Vein endothelial cell (primary cell): ENCODE results near the gene STON2. TPM values are rescaled to one million over a fixed set of nuclear protein-coding genes. Genes with fewer than 3 reads are reported as not detected.

ENCODE experiments used
- small RNA-seq: library from RNA; depleted of rRNA; stranded (forward); fragments of <200 nt; gene quantifications from one replicate; pipeline ENCODE3, GENCODE V24; 2012
- total RNA-seq: library from RNA; depleted of rRNA; stranded (reverse); fragments of >200 nt; gene quantifications from 2 replicates; pipeline ENCODE4 v1.2.3, GENCODE V29; 2012

Gene STON2
- total RNA-seq, result 3.3 and 3.6 TPM in 2 replicates

DNA sequence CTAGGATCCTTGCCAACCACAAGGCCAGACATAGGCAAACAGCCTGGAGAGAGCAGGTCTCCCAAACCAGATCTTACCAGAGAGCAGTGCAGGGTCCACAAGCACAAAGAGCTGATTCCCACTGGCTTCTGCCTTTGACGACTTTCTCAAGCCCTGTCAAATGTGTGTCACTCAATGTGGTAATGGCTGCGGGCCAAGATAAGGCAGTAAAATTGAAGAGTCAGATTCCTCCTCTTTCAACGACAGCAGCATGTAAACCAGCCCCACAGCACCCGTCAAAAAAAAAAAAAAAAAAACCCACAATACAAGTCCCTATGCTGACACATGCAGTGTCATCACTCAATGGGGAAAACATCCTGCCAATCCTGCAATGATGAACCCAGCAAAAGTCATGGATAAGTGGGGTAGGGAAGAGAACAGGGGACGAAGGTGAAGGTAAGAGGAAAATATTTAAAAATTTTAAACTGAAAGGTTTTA, at the start of gene STON2:
Gene STON2 (minus strand): TSS at position 123 of the 477 bp plus-strand sequence. CDS start 1,942 bp downstream, outside the sequence.

DNA sequence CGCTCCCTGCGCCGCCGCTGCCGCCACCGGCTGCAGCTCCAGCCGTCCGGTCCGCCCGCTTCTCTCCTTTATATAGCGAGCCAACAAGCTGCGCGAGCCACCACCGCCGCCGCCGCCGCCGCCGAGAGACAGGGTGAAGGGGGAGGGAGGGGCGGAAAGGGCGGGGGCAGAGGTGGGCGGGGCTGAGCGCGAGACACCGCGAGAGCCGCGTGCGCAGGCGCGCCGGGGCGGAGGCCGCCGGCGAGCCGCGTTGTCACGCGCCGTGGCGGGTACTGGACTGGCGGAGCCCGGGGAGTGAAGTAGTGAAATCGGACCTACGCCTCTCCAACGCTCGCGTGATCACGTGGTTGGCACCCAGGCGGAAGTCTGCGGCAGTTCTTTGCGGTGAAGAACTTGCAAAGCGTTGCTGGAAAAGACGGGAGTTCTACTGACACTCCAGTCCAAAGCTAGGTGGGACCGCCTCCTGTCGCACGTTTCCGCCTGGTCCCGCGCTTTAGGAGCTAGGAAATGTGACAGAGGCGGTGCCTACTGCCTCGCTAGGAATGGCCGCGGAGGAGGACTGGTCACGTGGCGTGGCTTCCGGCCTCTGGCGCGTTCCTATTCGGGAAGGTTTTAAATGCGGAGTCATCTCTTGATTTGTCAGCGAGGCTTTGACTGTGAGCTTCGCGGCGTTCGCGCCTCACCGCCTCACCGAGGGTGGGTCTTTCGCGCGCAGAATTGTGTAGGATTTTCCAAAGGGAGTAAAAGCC, 179.1 kb downstream of the STON2 start, which contains the start of gene GTF2A1:
Gene GTF2A1 (minus strand): TSS at position 130 of the 749 bp plus-strand sequence. CDS start 441 bp downstream, outside the sequence.

Small RNAs within 50 kb of the gene (small RNA-seq; reads per million reads assigned to genes)
- gene DYNLL1P1, result not detected
- not detected for gene DYNLL1P2

Other genes with a start within 250 kb of the STON2 start
- 30.4 and 37.1 TPM in 2 replicates for gene GTF2A1, start 179.4 kb downstream of the STON2 start, total RNA-seq
- gene SEL1L, start 133.5 kb upstream of the STON2 start, total RNA-seq, result 79.7 and 86.0 TPM in 2 replicates